ENCODE measurements around the gene DNAH17. TPM values are rescaled to one million over a fixed set of nuclear protein-coding genes. Genes with fewer than 3 reads are reported as not detected.

DNAH17 gene
- total RNA-seq, 1 donor from 2014 or later = not detected

GRCh38 chr17:78575340-78575739 lies 1.9 kb downstream of the DNAH17 start:
- Mint-ChIP-seq H3K9me3 (no peaks in the 10 kb centered on the region), H3K27me3 (ENCODE audit: insufficient read depth, low read depth) (peaks cover 4% of the 10 kb centered on the region), H3K4me3 (no peak overlapping the region), H3K36me3 (no peaks in the 10 kb centered on the region), H3K27ac (no peak overlapping the region), H3K4me1 (peaks cover 3% of the 10 kb centered on the region)
- Histone ChIP-seq H3K9ac (no peak overlapping the region), H3K4me1 (no peaks in the 10 kb centered on the region), H3K4me2 (no peak overlapping the region), H3K9me3 (ENCODE audit: low read depth) (no peaks in the 10 kb centered on the region), H3K79me2 (ENCODE audit: low read depth) (no peaks in the 10 kb centered on the region), H3F3A (ENCODE audit: low read depth) (no peaks in the 10 kb centered on the region), H3K36me3 (no peaks in the 10 kb centered on the region), H3K27ac (no peak overlapping the region), H2AFZ (replicated peaks) (no peak overlapping the region), H3K4me3 (no peak overlapping the region), H3K27me3 (peaks cover 15% of the 10 kb centered on the region), H4K20me1 (ENCODE audit: low read depth) (no peaks in the 10 kb centered on the region)
- no peak for DNase-seq (ENCODE audit: low spot score)
- TF ChIP-seq EZH2 (IDR thresholded peaks at IDR 0.05) = no peak
- TF ChIP-seq CTCF (IDR thresholded peaks at IDR 0.05) = no peak
- TF ChIP-seq EZH2phosphoT487 (IDR thresholded peaks at IDR 0.05) = no peak

- no peak for TF ChIP-seq EZH2phosphoT487 (IDR thresholded peaks at IDR 0.05)
- TF ChIP-seq EZH2 (IDR thresholded peaks at IDR 0.05) = no peak
- no peak for TF ChIP-seq CTCF (IDR thresholded peaks at IDR 0.05)
- H3K9me3 ChIP-seq (ENCODE audit: low read depth) = no peaks in the 10 kb centered on the region
- H3K79me2 ChIP-seq (ENCODE audit: low read depth) = no peaks in the 10 kb centered on the region
- H3K4me1 ChIP-seq = no peaks in the 10 kb centered on the region
- H3K27me3 Mint-ChIP-seq (ENCODE audit: insufficient read depth, low read depth) = peaks cover 4% of the 10 kb centered on the region
- H3K36me3 ChIP-seq = no peaks in the 10 kb centered on the region
- H3K4me3 Mint-ChIP-seq = no peak overlapping the region
- H3K4me2 ChIP-seq = no peak overlapping the region
- H4K20me1 ChIP-seq (ENCODE audit: low read depth) = no peaks in the 10 kb centered on the region
- H3K9ac ChIP-seq = no peak overlapping the region
- H3K9me3 Mint-ChIP-seq = no peaks in the 10 kb centered on the region
- H3K27ac Mint-ChIP-seq = no peak overlapping the region
- H2AFZ ChIP-seq (replicated peaks) = no peak overlapping the region
- H3K4me3 ChIP-seq = no peak overlapping the region
- no peaks in the 10 kb centered on the region for H3F3A ChIP-seq (ENCODE audit: low read depth)
- H3K27me3 ChIP-seq = peaks cover 5% of the 10 kb centered on the region
- H3K4me1 Mint-ChIP-seq = peaks cover 3% of the 10 kb centered on the region
- H3K27ac ChIP-seq = no peak overlapping the region
- no peaks in the 10 kb centered on the region for H3K36me3 Mint-ChIP-seq
- DNase-seq (ENCODE audit: low spot score) = no peak
These were observed 3.2 kb downstream of the DNAH17 start for GRCh38 chr17:78573955-78574354.

GRCh38 chr17:78572239-78573205 lies 4.7 kb downstream of the DNAH17 start:
- Mint-ChIP-seq H3K27me3 (ENCODE audit: insufficient read depth, low read depth) (peaks cover 4% of the 10 kb centered on the region), H3K4me3 (no peak overlapping the region), H3K36me3 (no peaks in the 10 kb centered on the region), H3K4me1 (peaks cover 3% of the 10 kb centered on the region), H3K9me3 (no peaks in the 10 kb centered on the region), H3K27ac (no peak overlapping the region)
- no peaks in the 10 kb centered on the region for H4K20me1 ChIP-seq (ENCODE audit: low read depth)
- peak; percentile 73 for DNase-seq (ENCODE audit: low spot score)
- no peak for TF ChIP-seq EZH2phosphoT487 (IDR thresholded peaks at IDR 0.05)
- no peak for TF ChIP-seq CTCF (IDR thresholded peaks at IDR 0.05)
- TF ChIP-seq EZH2 (IDR thresholded peaks at IDR 0.05) = no peak
- no peak overlapping the region for H3K27ac ChIP-seq
- no peaks in the 10 kb centered on the region for H3K4me1 ChIP-seq
- no peak overlapping the region for H3K4me3 ChIP-seq
- no peaks in the 10 kb centered on the region for H3F3A ChIP-seq (ENCODE audit: low read depth)
- no peaks in the 10 kb centered on the region for H3K27me3 ChIP-seq
- H3K9ac ChIP-seq = no peak overlapping the region
- H3K9me3 ChIP-seq (ENCODE audit: low read depth) = no peaks in the 10 kb centered on the region
- H3K4me2 ChIP-seq = no peak overlapping the region
- H2AFZ ChIP-seq (replicated peaks) = peak overlapping the region; percentile 18
- H3K36me3 ChIP-seq = no peaks in the 10 kb centered on the region
- H3K79me2 ChIP-seq (ENCODE audit: low read depth) = no peaks in the 10 kb centered on the region
